ENCODE results near the gene GAPVD1. TPM values are rescaled to one million over a fixed set of nuclear protein-coding genes. Genes with fewer than 3 reads are reported as not detected.

GAPVD1 gene
- total RNA-seq, 1 donor from 2014 or later = 49.5 TPM

- H3K4me3 Mint-ChIP-seq (ENCODE audit: low read depth) = no peak overlapping the region
- no peak overlapping the region for H3K27ac Mint-ChIP-seq
- no peaks in the 10 kb centered on the region for H3K36me3 Mint-ChIP-seq (ENCODE audit: insufficient read depth)
- no peak for DNase-seq (ENCODE audit: low spot score, unreplicated experiment)
- peaks cover 2% of the 10 kb centered on the region for H3K9me3 Mint-ChIP-seq (ENCODE audit: low read depth)
- no peaks in the 10 kb centered on the region for H3K4me1 Mint-ChIP-seq (ENCODE audit: low read depth)
- peaks cover 23% of the 10 kb centered on the region for H3K27me3 Mint-ChIP-seq
- TF ChIP-seq, protein P1, sequence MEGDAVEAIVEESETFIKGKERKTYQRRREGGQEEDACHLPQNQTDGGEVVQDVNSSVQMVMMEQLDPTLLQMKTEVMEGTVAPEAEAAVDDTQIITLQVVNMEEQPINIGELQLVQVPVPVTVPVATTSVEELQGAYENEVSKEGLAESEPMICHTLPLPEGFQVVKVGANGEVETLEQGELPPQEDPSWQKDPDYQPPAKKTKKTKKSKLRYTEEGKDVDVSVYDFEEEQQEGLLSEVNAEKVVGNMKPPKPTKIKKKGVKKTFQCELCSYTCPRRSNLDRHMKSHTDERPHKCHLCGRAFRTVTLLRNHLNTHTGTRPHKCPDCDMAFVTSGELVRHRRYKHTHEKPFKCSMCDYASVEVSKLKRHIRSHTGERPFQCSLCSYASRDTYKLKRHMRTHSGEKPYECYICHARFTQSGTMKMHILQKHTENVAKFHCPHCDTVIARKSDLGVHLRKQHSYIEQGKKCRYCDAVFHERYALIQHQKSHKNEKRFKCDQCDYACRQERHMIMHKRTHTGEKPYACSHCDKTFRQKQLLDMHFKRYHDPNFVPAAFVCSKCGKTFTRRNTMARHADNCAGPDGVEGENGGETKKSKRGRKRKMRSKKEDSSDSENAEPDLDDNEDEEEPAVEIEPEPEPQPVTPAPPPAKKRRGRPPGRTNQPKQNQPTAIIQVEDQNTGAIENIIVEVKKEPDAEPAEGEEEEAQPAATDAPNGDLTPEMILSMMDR (IDR thresholded peaks at IDR 0.05; ENCODE audit: unreplicated experiment) = no peak
Measured at GRCh38 chr9:125412166-125412565, 150.5 kb downstream of the GAPVD1 start.

GRCh38 chr9:125413579-125413978 lies 152.0 kb downstream of the GAPVD1 start:
- H3K4me1 Mint-ChIP-seq (ENCODE audit: low read depth) = no peaks in the 10 kb centered on the region
- no peak overlapping the region for H3K27ac Mint-ChIP-seq
- no peak for DNase-seq (ENCODE audit: low spot score, unreplicated experiment)
- TF ChIP-seq, protein P1 (IDR thresholded peaks at IDR 0.05; ENCODE audit: unreplicated experiment) = no peak
- H3K4me3 Mint-ChIP-seq (ENCODE audit: low read depth) = no peak overlapping the region
- H3K36me3 Mint-ChIP-seq (ENCODE audit: insufficient read depth) = no peaks in the 10 kb centered on the region
- H3K9me3 Mint-ChIP-seq (ENCODE audit: low read depth) = peaks cover 2% of the 10 kb centered on the region
- H3K27me3 Mint-ChIP-seq = peaks cover 19% of the 10 kb centered on the region

DNA sequence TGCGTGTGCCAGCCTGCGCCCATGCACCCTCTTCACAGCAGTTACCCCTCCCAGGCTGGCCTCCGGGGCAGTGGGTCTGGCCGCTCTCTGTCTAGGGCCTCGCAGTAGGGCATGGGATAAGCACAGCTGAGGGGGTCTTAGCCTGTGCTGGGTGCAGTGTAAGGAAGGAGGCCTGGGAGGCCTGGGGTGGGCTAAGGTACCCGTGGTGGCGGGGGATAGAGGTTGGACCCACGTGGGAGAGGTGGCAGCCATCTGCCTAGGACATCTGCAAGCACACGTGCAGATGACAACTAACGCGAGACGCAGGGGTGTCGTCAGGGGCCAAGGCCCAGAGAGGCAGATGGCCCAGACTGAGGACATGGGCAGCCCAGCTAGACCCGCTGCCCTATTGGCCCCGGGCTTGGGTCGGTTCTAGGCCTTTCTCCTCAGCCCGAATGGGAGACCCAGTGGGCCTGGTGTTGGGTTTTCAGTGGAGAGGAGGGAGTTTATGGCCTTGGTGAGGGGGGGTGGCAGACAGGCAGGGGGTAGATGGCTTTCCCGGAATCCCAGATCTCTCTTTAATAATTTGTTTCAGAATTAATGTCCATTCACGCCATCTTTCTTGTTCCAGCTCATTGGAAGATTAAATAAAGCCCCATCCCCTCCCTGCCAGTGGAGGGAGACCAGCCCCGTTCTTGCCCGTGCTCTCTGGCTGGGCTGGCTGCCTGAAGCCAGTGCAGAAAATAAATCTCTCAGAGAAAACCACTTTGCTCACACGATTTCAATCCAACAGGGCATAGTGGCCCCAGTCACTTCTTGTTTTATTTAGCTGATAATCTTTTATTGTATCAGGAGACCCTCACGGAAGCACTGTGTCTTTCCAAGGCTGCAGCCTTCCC lies 154.2 kb downstream of the GAPVD1 start:
- H3K4me3 Mint-ChIP-seq (ENCODE audit: low read depth) = no peak overlapping the region
- no peaks in the 10 kb centered on the region for H3K4me1 Mint-ChIP-seq (ENCODE audit: low read depth)
- TF ChIP-seq, protein P1 (IDR thresholded peaks at IDR 0.05; ENCODE audit: unreplicated experiment) = no peak
- H3K9me3 Mint-ChIP-seq (ENCODE audit: low read depth) = no peaks in the 10 kb centered on the region
- H3K27ac Mint-ChIP-seq = no peak overlapping the region
- peaks cover 12% of the 10 kb centered on the region for H3K27me3 Mint-ChIP-seq
- no peak for DNase-seq (ENCODE audit: low spot score, unreplicated experiment)
- no peaks in the 10 kb centered on the region for H3K36me3 Mint-ChIP-seq (ENCODE audit: insufficient read depth)

- H3K36me3 Mint-ChIP-seq (ENCODE audit: insufficient read depth) = no peaks in the 10 kb centered on the region
- no peaks in the 10 kb centered on the region for H3K9me3 Mint-ChIP-seq (ENCODE audit: low read depth)
- no peak overlapping the region for H3K4me3 Mint-ChIP-seq (ENCODE audit: low read depth)
- TF ChIP-seq, protein P1 (IDR thresholded peaks at IDR 0.05; ENCODE audit: unreplicated experiment) = no peak
- no peaks in the 10 kb centered on the region for H3K4me1 Mint-ChIP-seq (ENCODE audit: low read depth)
- peaks cover 7% of the 10 kb centered on the region for H3K27me3 Mint-ChIP-seq
- no peak overlapping the region for H3K27ac Mint-ChIP-seq
- no peak for DNase-seq (ENCODE audit: low spot score, unreplicated experiment)
Measured at GRCh38 chr9:125416517-125416916, 154.9 kb downstream of the GAPVD1 start.

Other genes starting within 250 kb of the GAPVD1 start
- 21.2 and 23.5 TPM in 2 replicates for gene SCAI, start 118.3 kb upstream of the GAPVD1 start, total RNA-seq
- gene PPP6C, start 72.0 kb upstream of the GAPVD1 start, total RNA-seq = 29.4 and 32.5 TPM in 2 replicates
- 13.1 and 15.0 TPM in 2 replicates for gene RABEPK, start 61.3 kb upstream of the GAPVD1 start, total RNA-seq
- 287 and 288 TPM in 2 replicates for gene HSPA5, start 20.5 kb upstream of the GAPVD1 start, total RNA-seq